NOMO-1 (cell line): Measurements from ENCODE around the gene PLD3.
"Not testable (repeated sequence)": the region's sequence is repeated elsewhere in the genome, so short reads cannot be mapped to it uniquely, and the experiment has no call there.

ENCODE experiments used
- DNase-seq, 2 experiments: peaks; one replicate each; lab custom pipeline; 2025; ENCODE audit not compliant: unreplicated experiment in 2 of 2; lab: John Stamatoyannopoulos, UW

PLD3 gene

DNA sequence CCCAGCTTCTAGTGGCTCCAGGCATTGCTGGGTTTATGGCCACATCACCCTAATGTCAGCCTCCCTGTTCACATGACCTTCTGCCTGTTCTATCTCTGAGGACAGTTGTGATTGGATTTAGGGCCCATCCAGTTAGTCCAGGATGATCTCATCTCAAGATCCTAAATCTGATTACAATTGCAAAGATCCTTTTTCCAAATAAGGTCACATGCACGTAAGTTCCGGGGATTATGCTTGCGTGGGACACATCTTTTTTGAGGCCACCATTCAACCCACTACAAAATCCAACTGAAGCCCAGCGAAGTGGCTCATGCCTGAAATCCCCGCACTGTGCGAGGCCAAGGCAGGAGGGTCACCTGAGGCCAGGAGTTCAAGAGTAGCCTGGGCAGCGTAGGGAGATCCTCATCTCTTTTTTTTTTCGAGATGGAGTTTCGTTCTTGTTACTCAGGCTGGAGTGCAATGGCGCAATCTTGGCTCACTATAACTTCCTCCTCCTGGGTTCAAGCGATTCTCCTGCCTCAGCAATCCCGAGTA is 12.3 kb downstream of the PLD3 start:
- peak; percentile 11 to 31 for DNase-seq

GRCh38 chr19:40362160-40362559 is 13.7 kb downstream of the PLD3 start:
- no peak for DNase-seq

GRCh38 chr19:40363069-40363468 is 14.6 kb downstream of the PLD3 start:
- peak; percentile 72 to 83 for DNase-seq

GRCh38 chr19:40365010-40365409 is 16.5 kb downstream of the PLD3 start:
- no peak for DNase-seq

DNA sequence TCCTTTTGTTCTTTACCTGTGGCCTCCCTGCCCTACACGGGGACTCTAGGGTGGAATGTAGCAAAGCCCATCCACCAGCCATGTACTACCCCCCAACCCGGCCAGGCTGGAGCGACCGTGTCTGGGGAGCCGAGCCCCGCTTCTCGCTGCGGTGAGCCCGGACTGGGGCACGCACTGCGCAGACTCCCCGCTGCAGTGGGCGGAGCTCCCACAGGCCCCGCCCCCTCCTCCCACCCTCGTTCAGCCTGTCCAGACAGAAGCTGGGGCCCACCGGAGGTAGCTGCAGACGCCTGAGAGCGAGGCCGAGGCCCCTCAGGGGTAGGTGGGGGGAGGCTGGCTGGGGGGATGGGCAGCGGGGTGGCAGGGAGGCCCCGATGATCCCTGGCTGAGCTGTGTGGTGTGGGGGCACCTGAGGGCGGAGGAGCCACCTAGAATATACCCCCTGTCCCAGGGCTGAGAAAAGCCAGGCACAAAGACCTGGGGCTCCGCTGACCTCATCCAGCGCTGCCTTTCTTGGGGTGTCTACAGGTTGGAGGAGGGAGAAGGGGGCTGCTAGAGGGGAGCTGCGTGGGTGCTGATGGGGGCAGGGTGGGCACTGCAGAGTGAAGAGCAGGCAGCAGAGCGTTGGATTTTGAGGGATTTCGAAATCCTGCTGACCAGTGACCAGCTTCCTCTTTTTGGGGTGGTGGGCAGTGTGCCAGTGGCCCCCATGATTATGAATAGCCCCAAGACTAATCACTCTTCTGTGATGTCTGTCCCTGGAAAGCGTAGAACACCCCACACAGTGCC is 17.3 kb downstream of the PLD3 start:
- peak; percentile 50 to 54 for DNase-seq

DNA sequence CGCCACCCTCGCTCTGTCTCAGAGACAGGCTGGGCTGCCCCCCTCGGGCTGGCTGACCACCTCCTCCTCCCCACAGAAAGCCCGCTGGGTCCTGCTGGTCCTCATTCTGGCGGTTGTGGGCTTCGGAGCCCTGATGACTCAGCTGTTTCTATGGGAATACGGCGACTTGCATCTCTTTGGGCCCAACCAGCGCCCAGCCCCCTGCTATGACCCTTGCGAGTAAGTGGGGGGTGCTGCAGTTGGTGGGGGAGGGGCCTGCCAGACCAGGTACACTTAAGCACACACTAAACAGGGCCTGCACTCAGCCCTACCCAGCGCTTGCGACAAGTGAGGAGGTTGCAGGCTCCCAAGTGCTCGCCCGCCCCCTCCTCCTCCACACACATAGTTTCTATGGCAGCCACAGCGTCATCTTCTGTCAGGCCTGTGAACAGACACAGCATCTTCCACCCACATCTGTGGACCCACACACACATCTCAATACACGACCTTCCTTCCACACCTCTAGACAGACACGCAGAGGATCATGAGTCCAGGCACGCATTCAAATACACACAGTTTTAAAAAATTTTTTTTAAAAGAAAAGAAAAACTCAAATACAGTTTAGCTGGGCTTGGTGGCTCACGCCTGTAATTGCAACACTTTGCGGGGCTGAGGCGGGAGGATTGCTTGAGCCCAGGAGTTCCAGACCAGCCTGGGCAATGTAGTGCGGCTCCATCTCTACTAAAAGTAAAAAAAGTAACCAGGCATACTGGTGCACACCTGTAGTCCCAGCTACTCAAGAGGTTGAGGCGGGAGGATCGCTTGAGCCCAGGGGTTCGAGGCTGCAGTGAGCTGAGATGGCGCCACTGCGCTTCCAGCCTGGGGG is 18.4 kb downstream of the PLD3 start:
- peak; percentile 22 to 42 for DNase-seq

DNA sequence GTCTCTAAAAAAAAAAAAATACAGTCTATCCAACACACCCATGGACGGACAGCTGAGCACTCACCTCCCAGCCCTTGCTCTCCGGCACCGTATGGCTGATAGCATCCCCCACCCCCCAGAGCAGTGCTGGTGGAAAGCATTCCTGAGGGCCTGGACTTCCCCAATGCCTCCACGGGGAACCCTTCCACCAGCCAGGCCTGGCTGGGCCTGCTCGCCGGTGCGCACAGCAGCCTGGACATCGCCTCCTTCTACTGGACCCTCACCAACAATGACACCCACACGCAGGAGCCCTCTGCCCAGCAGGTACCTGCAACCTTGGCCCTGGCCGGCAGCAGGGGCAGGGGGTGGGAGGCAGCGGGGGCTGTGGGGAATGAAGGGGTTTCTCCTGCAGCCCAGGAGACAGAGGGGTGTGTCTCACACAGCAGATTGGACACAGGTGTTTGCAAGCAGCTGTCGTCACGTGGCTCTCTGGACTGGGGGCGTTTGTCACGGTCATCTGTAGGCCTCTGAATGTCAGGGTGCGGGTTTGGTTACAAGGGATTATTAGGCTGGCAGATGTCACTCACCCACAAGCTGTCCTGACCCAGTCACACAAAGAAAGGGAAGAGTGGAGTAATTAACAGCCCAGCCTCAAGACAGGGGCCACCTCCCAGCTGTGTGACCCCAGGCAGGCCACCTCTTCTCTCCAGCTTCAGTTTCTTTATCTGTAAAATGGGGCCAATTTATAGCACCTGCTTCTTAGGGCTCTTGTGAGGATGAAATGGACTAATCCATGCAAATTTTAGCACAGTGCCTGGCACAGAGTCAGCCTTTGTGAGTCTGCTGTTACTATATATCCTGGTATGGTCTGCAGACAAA is 19.3 kb downstream of the PLD3 start:
- no peak for DNase-seq

- DNase-seq = no peak
These were observed 21.3 kb downstream of the PLD3 start for GRCh38 chr19:40369797-40370196.

GRCh38 chr19:40370253-40370652 is 21.8 kb downstream of the PLD3 start:
- DNase-seq = not testable (repeated sequence)

GRCh38 chr19:40370997-40371801 is 22.7 kb downstream of the PLD3 start:
- no peak for DNase-seq

- DNase-seq = no peak
These were observed 23.3 kb downstream of the PLD3 start for GRCh38 chr19:40371802-40372122.

GRCh38 chr19:40374084-40374483 is 25.6 kb downstream of the PLD3 start:
- DNase-seq = no peak

GRCh38 chr19:40376286-40376862 is 27.9 kb downstream of the PLD3 start:
- no peak for DNase-seq

- no peak for DNase-seq
These were observed 29.4 kb downstream of the PLD3 start for GRCh38 chr19:40377876-40378385.

DNA sequence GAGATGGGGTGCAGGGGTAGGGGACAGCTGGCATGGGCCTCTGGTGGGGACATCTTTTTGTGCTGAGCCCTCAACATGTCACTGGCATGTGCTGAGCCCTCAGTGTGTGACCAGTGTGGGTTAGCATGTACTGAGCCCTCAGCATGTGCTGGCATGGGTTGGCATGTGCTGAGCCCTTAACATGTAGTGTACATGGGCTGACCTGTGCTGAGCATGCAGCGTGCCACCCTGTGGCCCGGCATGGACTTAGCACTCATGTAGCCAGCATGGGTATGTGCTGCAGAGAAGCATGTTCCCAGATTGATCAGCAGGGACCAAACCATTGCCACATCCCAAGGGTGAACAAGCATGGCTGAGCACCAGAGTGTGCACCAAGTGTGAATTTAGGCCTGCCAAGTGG is 30.0 kb downstream of the PLD3 start:
- DNase-seq = no peak

DNA sequence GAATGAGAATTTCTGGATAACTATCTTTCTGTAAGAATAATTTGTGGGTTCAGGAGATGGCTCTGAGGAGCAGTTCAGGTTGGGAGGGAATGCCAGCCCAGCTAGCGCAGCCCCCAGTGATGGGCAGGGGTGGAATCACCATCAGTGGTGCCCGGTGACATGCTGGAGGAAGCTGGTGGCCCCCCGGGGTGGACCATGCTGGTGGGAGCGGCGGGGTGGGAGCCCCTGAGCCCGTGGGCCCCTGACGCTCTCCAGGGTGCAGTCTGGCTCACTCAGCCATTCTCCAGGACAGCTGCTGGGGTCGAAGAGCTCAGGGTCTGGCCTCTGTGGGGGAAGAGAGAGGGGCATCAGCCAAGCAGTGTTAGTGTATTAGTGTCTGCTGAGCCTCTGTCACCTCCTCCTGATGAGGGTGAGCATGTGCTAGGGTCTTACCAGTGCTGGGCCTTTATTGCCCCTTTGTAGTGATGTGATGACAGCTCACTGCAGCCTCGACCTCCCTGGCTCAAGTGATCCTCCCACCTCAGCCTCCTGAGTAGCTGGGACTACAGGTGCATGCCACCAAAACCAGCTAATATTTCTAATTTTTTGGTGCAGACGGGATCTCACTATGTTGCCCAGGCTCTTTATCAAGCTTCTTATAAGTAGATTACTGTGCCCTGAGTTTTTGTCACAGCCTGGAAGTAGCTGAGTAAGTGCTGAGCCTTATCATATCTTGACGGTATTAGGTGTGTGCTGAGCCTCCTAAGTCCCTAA is 31.1 kb downstream of the PLD3 start:
- no peak for DNase-seq

DNA sequence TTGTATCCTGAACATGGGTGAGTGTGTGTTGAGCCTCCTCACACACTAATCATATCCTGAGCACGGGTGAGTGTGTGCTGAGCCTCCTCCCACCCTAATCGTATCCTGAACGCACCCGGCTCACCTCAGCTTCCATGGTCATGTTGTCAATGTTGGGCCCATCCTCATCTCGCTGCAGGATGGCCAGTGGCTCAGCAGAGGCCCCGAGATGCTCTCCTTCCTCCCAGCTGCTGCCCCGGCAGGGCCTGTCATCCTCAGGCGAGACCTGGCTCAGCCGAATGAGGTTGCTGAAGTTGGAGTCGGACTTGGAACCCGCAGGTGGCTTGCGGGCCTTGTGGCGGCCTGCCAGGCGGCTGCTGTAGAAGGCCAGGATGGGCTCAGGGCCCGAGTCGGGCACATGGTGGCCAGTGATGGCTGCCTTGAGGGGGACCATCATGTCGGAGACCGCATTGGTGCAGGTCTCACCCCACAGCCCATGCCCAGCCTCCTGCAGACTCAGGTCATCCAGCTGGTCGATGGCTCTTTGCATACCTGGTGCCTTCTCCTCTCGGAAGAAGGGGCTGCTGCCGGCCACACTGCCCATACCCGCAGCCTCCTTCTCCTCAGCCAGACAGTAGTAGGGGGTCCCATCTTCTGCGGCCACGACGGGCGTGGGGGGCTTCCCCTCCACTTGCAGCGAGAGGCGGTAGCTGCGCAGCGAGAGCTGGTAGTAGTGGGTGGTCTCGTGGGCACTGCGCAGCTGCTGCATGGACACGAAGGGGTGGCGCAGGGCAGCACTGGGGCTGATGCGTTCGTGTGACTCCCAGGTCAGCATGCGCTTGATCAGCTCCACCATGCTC is 31.9 kb downstream of the PLD3 start:
- no peak for DNase-seq

DNA sequence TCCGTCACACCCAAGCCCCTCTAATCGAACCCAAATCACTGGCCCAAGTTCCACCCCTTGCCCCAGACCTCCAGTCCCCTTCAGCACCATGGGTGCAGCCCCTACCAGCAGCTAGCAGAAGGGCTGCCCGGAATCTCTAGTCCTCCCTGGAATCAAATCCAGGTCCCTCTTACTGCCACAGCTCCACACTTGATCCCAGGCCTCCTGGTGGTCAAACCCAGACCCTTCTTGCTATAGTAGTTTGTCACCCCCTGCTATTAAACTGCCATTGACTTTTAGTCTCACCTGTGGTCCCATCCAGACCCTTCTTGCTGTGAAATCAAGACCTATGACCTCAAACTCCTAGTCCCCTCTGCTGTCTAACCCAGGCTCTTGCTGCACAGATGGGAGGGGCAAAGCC is 32.8 kb downstream of the PLD3 start:
- DNase-seq = no peak
